Keratinocyte (primary cell): ENCODE measurements around the gene SMIM22. TPM values are rescaled to one million over a fixed set of nuclear protein-coding genes. Genes with fewer than 3 reads are reported as not detected.

Experiments used
- DNase-seq: peaks from one replicate; pipeline ENCODE4 v3.0.0-alpha.2; 2011; ENCODE audit warnings: low read depth, missing footprints, low spot score
- FAIRE-seq: peaks from 2 replicates; lab custom pipeline; 2011; peaks lifted over from hg19 to GRCh38; lab: Jason Lieb, UNC
- H2AFZ ChIP-seq: 2 replicates; pipeline ENCODE4 v1.6.0; 2012; ENCODE audit warnings: low read length, control low read depth, inconsistent platforms; ENCODE audit not compliant: control insufficient read depth
- H3K27ac ChIP-seq: 2 replicates; pipeline ENCODE4 v1.5.1; 2011; ENCODE audit warnings: low read length; ENCODE audit not compliant: control insufficient read depth, insufficient read depth
- H3K27me3 ChIP-seq: 3 replicates; pipeline ENCODE4 v1.6.0; 2011; ENCODE audit warnings: low read length; ENCODE audit not compliant: control insufficient read depth, insufficient read depth; ENCODE audit errors: extremely low read depth
- H3K36me3 ChIP-seq, 2 experiments: 2 replicates in 1 of 2; 3 replicates in 1 of 2; pipeline ENCODE4 v1.5.1; 2011; ENCODE audit warnings: low read length in 2 of 2, mild to moderate bottlenecking in 1 of 2; ENCODE audit not compliant: control insufficient read depth in 2 of 2, insufficient read depth in 2 of 2; ENCODE audit errors: extremely low read depth in 1 of 2
- H3K4me1 ChIP-seq: 3 replicates; pipeline ENCODE4 v1.5.1; 2011; ENCODE audit warnings: low read length; ENCODE audit not compliant: control insufficient read depth, insufficient read depth; ENCODE audit errors: extremely low read depth
- H3K4me2 ChIP-seq: 3 replicates; pipeline ENCODE4 v1.6.0; 2011; ENCODE audit warnings: low read depth, low read length; ENCODE audit not compliant: control insufficient read depth, insufficient read depth; ENCODE audit errors: extremely low read depth
- H3K4me3 ChIP-seq, 3 experiments: fragments of 200-600 bp in 1 of 3; sonication (generic) in 1 of 3; 2 replicates in 2 of 3; 3 replicates in 1 of 3; pipeline ENCODE4 v1.5.1; 2011 to 2016; ENCODE audit warnings: low read length in 3 of 3, mild to moderate bottlenecking in 3 of 3, control low read depth in 2 of 3, inconsistent platforms in 1 of 3, low read depth in 1 of 3, mixed read lengths in 1 of 3, mixed run types in 1 of 3, moderate library complexity in 1 of 3; ENCODE audit not compliant: control insufficient read depth in 2 of 3, insufficient read depth in 2 of 3; ENCODE audit errors: extremely low read depth in 1 of 3
- H3K79me2 ChIP-seq: 2 replicates; pipeline ENCODE4 v1.6.0; 2012; ENCODE audit warnings: low read length; ENCODE audit not compliant: control insufficient read depth, insufficient read depth
- H3K9ac ChIP-seq: 3 replicates; pipeline ENCODE4 v1.6.0; 2011; ENCODE audit warnings: low read length; ENCODE audit not compliant: control insufficient read depth, insufficient read depth; ENCODE audit errors: extremely low read depth
- H3K9me1 ChIP-seq: 3 replicates; pipeline ENCODE4 v1.6.0; 2011; ENCODE audit warnings: low read length; ENCODE audit not compliant: control insufficient read depth, insufficient read depth; ENCODE audit errors: extremely low read depth
- H3K9me3 ChIP-seq: 2 replicates; pipeline ENCODE4 v1.5.1; 2012; ENCODE audit warnings: low read depth, low read length; ENCODE audit not compliant: control insufficient read depth
- H4K20me1 ChIP-seq: 3 replicates; pipeline ENCODE4 v1.6.0; 2011; ENCODE audit warnings: low read length; ENCODE audit not compliant: control insufficient read depth, insufficient read depth; ENCODE audit errors: extremely low read depth
- CTCF ChIP-seq, 3 experiments: IDR thresholded peaks in 1 of 3; conservative IDR thresholded peaks in 1 of 3; optimal IDR thresholded peaks in 1 of 3; 2 replicates in 2 of 3; 3 replicates in 1 of 3; pipeline versions ENCODE3 to v1.5.1; 2011; ENCODE audit warnings: low read length in 3 of 3, mild to moderate bottlenecking in 3 of 3, moderate library complexity in 2 of 3, control low read depth in 1 of 3, inconsistent platforms in 1 of 3; ENCODE audit not compliant: insufficient read depth in 2 of 3; ENCODE audit errors: extremely low read depth in 1 of 3
- EZH2 ChIP-seq: IDR thresholded peaks from one replicate; pipeline ENCODE4 v1.6.1; 2012; ENCODE audit warnings: inconsistent platforms, mild to moderate bottlenecking, low read length, moderate library complexity
- dilution Hi-C: fragments of 300-500 bp; cut with MboI; formaldehyde crosslinking; loops from one replicate; pipeline ENCODE4 v1.7.0; 2020; ENCODE audit warnings: low sequenced_read_pairs; ENCODE audit not compliant: extremely low pct_ligation_motif_present
- polyA plus RNA-seq, 5 experiments: library from polyadenylated mRNA; depleted of rRNA in 3 of 5; stranded (reverse) in 3 of 5; stranded (forward) in 1 of 5; unstranded in 1 of 5; fragments of >200 nt; gene quantifications; 1 replicate in 1 of 5; 2 replicates in 3 of 5; 3 replicates in 1 of 5; pipeline versions ENCODE4 v1.2.1 to v1.2.3, GENCODE V29; 2011 to 2012; ENCODE audit warnings: missing spikeins in 2 of 5, low read depth in 1 of 5, low replicate concordance in 1 of 5

SMIM22 gene
- polyA plus RNA-seq, 1 donor (not counting 4 experiments of a cell fraction or from before 2014, with no cell fraction given), result 10.6 TPM

- Histone ChIP-seq H3K27ac (no peak overlapping the region), H3K9me1 (no peaks in the 10 kb centered on the region), H4K20me1 (no peaks in the 10 kb centered on the region), H3K36me3 (peaks cover 23 to 37% of the 10 kb centered on the region in 2 experiments), H2AFZ (no peak overlapping the region), H3K9ac (no peak overlapping the region), H3K79me2 (peaks cover 21% of the 10 kb centered on the region), H3K4me1 (peaks cover 8% of the 10 kb centered on the region), H3K4me3 (no peak overlapping the region), H3K9me3 (no peaks in the 10 kb centered on the region), H3K4me2 (no peak overlapping the region), H3K27me3 (no peaks in the 10 kb centered on the region)
- DNase-seq, result no peak
- dilution Hi-C loops, result no loop called here
- TF ChIP-seq CTCF (optimal IDR thresholded peaks at IDR 0.05 in 1 of 3, IDR thresholded peaks at IDR 0.05 in 1 of 3, conservative IDR thresholded peaks at IDR 0.05 in 1 of 3; ENCODE audit: extremely low read depth in 1 of 3, insufficient read depth in 2 of 3, low read length in 3 of 3) (no peak), EZH2 (no peak)
- FAIRE-seq, result no peak
These were observed 33.0 kb upstream of the SMIM22 start for GRCh38 chr16:4762205-4762604.

GRCh38 chr16:4763791-4764190 lies 31.4 kb upstream of the SMIM22 start:
- no peaks in the 10 kb centered on the region for H4K20me1 ChIP-seq
- dilution Hi-C loops, result no loop called here
- no peaks in the 10 kb centered on the region for H3K9me1 ChIP-seq
- no peak overlapping the region for H3K27ac ChIP-seq
- FAIRE-seq (no peak), DNase-seq (no peak)
- H3K79me2 ChIP-seq, result peaks cover 21% of the 10 kb centered on the region
- H3K4me1 ChIP-seq, result peaks cover 11% of the 10 kb centered on the region
- no peak overlapping the region for H3K4me2 ChIP-seq
- H3K9me3 ChIP-seq, result no peaks in the 10 kb centered on the region
- peaks cover 23 to 32% of the 10 kb centered on the region in 2 experiments for H3K36me3 ChIP-seq
- H3K9ac ChIP-seq, result no peak overlapping the region
- H3K4me3 ChIP-seq, result no peak overlapping the region
- TF ChIP-seq EZH2 (no peak), CTCF (optimal IDR thresholded peaks at IDR 0.05 in 1 of 3, IDR thresholded peaks at IDR 0.05 in 1 of 3, conservative IDR thresholded peaks at IDR 0.05 in 1 of 3; ENCODE audit: extremely low read depth in 1 of 3, insufficient read depth in 2 of 3, low read length in 3 of 3) (no peak)
- no peak overlapping the region for H2AFZ ChIP-seq
- no peaks in the 10 kb centered on the region for H3K27me3 ChIP-seq
